Measurements from ENCODE around the gene GCH1.

DNA sequence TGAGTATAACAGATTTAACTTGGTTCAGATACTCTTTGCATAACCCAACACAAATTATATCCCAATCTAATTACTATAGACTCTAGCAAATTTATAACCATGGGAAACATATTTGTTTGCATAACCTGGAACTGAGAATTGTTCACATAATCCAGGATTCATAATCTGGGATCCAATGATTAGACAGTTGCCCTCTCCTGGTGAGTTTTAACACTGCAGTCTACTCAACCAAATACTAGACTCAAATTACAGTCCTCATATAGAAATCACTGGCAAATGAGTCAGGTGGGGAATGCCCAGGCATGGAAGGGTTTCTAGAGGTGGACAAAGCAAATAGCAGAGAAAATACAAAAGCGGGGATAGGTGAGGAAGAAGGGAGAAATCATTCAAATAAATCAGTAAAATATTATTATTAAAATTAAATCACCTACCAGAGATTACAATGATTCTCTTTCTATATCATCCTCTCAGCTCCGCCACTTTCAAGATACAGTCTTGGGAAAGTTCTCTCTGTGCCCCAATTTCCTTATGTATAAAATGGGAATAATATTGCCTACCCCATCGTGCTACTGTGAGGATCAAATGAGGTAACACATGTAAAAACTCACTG lies 9.4 kb downstream of the GCH1 start:
- TF ChIP-seq, protein P1, sequence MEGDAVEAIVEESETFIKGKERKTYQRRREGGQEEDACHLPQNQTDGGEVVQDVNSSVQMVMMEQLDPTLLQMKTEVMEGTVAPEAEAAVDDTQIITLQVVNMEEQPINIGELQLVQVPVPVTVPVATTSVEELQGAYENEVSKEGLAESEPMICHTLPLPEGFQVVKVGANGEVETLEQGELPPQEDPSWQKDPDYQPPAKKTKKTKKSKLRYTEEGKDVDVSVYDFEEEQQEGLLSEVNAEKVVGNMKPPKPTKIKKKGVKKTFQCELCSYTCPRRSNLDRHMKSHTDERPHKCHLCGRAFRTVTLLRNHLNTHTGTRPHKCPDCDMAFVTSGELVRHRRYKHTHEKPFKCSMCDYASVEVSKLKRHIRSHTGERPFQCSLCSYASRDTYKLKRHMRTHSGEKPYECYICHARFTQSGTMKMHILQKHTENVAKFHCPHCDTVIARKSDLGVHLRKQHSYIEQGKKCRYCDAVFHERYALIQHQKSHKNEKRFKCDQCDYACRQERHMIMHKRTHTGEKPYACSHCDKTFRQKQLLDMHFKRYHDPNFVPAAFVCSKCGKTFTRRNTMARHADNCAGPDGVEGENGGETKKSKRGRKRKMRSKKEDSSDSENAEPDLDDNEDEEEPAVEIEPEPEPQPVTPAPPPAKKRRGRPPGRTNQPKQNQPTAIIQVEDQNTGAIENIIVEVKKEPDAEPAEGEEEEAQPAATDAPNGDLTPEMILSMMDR (conservative IDR thresholded peaks at IDR 0.05 in 1 of 2, IDR thresholded peaks at IDR 0.05 in 1 of 2; ENCODE audit: low read depth in 1 of 2, low read length in 2 of 2), result peak; percentile 76 to 90
- TF ChIP-seq EZH2 (IDR thresholded peaks at IDR 0.05; ENCODE audit: low read length, missing control alignments), result no peak

Measured in fibroblast of lung (primary cell).